ENCODE results near the gene MARS1.
A peak's percentile ranks its signal among the peaks of the same experiment; 100 is the strongest.
"Not testable (repeated sequence)": the region's sequence is repeated elsewhere in the genome, so short reads cannot be mapped to it uniquely, and the experiment has no call there.

Gene MARS1

DNA sequence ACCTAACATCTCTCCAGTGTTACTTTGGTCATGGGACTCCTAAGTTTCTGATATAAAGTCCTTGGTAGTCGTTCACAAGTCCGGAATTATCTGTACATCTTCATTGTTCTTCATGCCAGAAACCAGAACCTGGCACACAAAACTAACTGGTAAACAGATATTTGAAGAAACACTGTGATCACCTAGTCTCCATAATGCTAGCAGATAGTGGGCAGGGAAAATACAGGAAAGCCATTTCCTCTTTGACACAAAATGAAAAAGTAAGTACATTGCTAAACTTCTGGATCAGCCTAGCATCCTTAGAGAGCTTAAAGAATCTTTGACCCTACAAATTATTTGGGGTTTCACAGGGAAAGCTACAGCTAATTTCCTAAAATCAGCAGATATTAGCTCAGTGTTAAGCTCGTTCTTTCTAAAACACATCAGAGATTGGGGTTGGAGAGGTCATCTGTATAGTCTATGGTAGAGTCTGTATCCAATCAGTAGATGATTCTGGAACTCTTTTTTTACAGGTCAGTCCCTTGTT is 27.6 kb downstream of the MARS1 start:
- no peak for DNase-seq (ENCODE audit: extremely low read depth in 1 of 2, low read depth in 1 of 2)

DNA sequence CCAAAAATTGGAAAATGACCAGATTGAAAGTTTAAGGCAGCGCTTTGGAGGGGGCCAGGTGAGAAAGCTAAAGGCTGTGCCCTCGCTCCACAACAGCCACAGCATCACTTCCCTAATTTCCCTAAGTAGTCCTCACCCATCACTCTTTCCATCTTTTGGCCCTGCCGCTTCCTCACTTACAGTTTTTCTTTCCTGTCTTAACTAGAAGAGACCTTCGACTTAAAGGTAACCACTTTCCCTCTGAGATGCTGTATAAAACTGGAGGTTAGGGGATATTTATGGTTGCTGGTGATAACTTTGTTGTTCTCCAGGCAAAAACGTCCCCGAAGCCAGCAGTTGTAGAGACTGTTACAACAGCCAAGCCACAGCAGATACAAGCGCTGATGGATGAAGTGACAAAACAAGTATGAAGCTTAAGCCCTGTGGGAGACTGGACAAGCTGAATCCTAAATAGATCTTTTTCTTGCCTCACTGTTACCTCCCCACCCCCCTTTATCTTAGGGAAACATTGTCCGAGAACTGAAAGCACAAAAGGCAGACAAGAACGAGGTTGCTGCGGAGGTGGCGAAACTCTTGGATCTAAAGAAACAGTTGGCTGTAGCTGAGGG is 28.2 kb downstream of the MARS1 start:
- no peak for DNase-seq (ENCODE audit: extremely low read depth in 1 of 2, low read depth in 1 of 2)

DNA sequence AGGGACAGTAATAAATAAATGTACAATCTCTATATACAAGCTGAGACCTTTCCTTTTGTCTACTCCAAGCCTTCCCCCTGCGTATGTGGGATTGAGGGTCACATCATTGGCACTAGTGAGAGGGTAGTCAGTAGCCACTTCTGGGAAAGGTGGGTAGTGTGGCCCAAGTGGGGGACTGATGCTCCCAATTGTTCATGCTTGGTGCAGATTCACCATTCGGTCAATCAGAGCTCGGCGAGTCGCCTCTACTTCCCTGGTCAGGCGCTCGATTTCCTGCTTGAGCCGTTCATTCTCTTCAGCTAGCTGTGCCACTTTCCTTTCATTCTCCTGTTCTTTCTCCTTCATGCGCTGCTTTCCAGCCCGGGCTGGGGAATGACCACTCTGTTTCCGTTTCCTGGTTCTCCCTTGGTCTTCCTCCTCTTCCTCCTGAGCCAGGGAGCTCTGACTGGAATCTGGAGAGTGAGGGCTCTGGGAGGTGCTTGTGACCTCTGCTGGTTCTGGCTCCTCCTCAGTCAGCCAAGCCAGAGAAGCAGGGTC is 28.8 kb downstream of the MARS1 start:
- no peak for DNase-seq (ENCODE audit: extremely low read depth in 1 of 2, low read depth in 1 of 2)

DNA sequence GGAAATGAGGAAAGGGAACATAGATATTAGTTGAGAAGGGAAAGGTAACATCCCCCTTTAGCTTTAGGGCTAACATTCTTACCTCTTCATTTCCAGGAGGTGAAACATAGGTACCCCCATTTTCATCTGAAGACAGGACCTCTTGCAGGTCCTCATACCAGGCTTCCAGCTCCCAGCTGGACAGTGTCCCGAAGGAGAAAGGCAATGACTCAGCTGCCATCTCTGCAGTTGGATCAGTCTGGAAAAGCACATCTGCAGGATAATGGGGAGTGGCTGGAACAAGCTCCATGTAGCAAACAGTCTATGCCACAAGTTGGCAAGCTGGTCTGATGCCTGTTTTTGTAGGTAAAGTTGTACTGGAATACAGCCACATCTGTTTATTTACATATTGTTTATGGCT is 29.3 kb downstream of the MARS1 start:
- DNase-seq (ENCODE audit: extremely low read depth in 1 of 2, low read depth in 1 of 2), result no peak

DNA sequence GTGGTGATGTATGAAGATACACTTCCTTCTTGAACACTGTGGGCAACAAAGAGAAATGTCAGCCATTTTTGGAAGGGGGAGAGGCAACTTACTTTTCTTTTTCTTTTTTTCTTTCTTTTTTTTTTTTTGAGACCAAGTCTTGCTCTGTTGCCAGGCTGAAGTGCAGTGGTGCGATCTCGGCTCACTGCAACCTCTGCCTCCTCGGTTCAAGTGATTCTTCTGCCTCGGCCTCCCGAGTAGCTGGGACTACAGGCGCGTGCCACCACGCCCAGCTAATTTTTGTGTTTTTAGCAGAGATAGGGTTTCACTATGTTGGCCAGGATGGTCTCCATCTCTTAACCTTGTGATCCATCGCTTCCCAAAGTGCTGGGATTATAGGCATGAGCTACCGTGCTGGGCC is 29.9 kb downstream of the MARS1 start:
- not testable (repeated sequence) for DNase-seq (ENCODE audit: extremely low read depth in 1 of 2, low read depth in 1 of 2)

DNA sequence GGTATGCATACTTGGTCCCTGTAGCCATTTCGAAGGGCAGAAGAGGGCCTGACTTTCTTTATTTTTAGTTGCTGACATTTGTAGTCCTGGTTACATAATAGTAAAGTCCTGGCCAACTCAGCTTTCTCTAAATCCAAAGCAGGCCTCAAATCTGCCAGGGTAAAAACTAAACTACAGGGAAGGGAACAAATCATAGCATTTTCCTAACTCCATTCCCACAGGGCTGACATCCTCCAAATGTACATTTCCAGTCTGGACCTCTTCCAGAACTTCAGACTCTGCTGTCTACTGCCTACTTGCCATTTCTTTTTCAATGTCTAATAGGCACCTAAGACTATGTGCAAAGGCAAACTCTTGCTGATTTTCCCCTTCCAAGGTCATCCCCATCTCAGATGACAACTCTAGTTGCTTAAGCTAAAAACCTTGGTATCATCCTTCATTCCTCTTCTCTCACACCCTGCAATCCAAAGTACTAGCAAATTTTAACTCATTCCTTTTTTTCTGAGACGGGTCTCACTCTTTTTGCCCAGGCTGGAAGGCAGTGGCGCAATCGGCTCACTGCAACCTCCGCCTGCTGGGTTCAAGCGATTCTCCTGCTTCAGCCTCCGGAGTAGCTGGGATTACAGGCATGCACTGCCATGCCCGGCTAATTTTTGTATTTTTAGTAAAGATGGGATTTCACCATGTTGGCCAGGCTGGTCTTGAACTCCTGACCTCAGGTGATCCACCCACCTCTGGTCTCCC is 30.5 kb downstream of the MARS1 start:
- DNase-seq (ENCODE audit: extremely low read depth in 1 of 2, low read depth in 1 of 2), result no peak

DNA sequence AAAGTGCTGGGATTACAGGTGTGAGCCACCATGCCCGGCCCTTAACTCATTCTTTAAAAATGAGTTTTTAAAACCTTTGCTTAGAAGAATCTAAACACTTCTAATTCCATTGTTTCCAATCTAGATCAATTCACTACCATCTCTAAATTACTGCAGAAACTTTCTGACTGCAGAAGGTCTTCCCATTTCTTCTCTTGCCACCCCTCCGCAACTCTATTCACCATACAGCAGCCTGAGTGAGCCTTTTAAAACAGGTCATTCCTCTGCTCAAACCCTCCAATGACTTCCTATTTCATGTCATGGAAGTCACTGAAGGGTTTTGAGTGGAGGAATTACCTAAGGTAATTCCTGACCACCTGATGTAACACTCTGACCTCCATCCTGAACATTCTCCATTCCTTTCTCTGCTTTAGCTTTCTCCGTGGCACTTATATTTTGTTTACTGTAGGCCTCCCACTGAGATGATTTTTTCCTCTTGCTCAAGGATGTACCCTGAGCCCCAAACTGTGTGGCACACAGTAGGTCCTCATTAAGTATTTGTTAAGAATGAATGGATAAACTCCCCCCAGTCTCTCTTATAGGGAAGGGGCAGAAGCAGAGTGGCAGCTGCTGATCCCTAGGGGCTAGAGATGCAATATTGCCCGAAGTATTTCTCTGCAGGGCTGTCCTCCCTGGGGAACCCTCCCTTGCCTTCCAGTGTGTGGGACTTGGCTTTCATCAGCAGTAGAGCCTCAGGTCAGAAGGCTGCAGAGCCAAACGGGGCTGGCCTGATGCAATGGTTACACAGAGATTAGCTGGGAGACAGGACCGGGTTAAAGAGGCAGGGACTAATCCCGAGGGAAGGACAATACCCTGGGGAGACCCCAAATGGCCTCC is 31.3 kb downstream of the MARS1 start:
- no peak for DNase-seq (ENCODE audit: extremely low read depth in 1 of 2, low read depth in 1 of 2)

DNA sequence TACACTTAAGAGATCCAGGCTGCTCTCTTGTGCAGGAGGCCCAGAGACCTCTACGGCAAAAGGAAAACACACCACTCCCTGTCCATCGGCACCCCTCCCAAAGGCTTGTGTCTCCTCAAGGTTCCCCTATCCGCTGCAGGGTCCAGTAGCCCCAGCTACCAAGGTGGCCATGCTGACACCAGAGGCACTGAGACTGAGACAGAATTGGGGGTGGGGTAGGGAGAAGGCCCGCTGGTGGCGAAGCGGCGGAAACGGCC is 31.9 kb downstream of the MARS1 start:
- no peak for DNase-seq (ENCODE audit: extremely low read depth in 1 of 2, low read depth in 1 of 2)

DNA sequence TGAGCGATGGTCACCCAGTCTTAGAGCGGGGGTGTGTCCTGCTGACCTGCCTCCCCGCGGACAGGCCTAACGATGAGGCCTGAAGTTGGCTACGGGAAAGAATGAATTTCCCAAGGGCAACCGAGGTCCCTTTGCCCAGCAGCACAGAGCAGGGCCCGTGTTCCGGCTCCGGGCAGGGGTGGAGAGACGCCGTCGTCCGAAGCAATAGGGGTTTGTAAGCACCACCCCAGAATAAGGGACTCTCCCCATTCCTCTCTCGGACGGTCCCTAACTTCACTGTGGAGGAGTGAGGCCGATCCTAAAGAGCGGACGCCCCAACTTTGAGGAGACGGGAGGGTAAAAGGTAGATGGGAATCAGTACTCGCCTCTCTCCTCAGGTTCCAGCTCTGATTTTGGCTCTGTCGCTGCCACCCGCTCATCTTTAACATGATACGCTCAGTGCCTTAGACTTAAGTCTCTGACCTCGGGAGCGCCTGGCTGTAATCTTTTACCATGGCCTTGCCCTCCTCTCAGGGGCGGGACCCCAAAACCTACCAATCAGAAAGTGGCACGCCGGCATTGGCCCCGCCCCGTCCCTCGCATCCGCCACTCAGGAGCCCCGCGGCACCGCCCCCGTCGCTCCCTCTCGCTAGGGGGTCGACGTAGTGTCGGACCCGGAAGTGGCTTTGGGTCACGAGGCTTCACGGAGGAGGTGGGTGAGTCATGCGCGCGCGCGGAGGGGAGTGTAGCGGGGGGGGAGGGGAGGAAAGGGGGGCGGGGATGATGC is 32.4 kb downstream of the MARS1 start, which contains the start of gene DDIT3:
Gene DDIT3 (minus strand): TSS at position 462 of the 766 bp plus-strand sequence. CDS start 3,108 bp downstream, outside the sequence.
- DNase-seq (ENCODE audit: extremely low read depth in 1 of 2, low read depth in 1 of 2), result peak; percentile 99

DNA sequence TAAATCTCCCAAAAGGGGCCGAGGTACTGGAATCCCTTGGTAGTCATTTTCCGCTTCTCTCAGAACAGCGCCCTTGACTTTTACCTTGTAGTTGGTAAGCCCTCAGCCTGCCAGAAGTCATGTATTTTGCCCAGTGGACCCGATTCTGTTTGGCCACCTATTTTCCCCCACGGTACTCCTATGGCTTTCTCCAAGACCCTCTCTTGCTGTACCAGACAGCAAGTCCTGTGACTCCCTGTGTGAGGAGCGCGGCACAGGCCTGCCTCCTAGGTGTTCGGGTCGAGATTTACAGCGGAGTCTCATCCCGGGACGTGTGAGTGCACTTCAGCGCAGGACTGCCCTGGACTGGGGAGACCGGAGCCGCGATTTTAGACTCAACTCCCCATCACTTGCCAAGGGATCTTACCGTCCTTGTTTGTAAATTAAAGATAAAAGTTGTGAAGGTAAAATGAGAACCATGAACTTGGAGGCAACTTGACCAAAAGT is 33.7 kb downstream of the MARS1 start:
- DNase-seq (ENCODE audit: extremely low read depth in 1 of 2, low read depth in 1 of 2), result no peak

DNA sequence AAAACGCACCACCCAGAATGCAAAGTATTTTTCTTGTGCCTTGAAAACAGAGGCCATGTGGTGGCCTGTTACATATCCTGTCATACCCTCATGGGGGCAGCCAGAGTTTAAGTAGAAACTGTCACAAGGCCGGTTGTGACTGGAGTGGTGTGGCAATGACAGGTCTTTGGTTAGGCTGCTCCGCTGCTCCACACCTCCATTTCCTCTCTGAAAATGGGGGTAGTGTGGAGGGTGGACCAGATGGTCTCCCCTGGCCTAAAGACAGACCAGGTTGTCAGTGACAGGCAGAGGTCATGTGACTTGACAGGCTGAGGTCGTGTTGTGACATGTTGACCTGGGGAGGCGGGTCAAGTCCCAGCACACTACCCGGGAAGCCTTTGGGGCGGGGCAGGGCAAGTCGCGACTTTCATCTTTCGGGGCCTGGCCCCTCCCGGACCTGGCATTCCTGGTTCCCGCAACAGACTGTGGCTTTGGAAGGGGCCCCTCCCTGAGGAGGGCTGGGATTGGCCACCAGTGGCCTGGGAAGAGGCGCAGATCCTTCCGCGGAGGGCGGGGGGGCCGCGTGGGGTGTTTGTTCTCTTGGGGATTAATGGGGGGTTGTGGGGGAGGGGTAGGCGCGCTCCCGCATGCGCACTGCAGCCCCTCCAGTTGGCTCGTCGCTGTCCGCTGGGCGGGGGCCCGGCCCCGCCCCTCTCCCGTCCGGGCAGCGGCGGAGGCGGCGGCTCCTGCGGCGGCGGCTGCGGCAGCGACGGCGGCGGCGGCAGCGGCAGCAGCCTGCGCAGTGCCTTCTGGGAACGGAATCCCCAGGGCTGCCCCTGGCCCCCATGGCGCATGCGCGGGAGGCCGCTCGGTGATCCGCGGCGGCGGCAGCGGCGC is 34.4 kb downstream of the MARS1 start, which contains the start of gene MBD6:
Gene MBD6 (plus strand): TSS at position 814 of the 876 bp plus-strand sequence. CDS start 1,480 bp downstream, outside the sequence.
- DNase-seq (ENCODE audit: extremely low read depth in 1 of 2, low read depth in 1 of 2), result peak; percentile 82 to 83

DNA sequence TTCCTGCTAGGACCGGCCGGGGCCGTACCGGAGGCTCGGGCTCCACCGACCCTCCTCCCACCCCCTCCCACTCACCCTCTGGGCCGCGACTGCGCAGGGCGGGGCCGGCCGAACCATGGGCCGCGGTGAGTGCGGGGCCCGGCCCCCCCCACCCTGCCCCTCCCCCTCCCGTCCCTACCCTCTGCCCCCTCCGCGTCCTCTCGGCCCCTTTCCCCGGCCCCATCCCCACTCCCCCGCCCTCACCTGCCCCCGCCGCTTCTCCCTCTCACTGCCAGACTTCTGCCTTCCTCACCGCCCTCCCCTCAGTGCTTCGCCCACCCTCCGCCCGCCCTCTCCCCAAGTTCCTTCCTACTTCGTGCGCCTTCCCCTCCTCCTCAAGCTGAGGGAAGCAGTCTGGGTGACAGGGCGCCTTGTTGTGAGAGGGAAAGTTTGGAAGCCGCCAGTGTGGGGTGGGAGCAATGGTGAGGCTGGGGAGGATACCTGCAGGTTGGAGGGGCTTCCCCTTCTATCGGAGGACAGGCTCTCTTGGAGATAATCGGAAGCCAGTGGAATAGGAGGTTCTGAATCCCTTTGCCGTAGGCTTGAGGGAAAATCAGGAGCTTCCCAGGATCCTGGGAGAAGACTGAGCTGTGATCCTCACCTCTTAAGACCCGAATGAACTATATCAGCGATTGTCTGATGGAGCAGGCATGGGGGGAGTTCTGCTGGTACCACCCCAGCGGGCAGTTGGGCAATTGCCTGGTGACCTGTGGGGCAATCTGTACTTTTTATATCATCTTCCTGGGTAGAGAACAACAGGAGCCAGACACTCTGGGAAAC is 35.2 kb downstream of the MARS1 start:
- DNase-seq (ENCODE audit: extremely low read depth in 1 of 2, low read depth in 1 of 2), result no peak

DNA sequence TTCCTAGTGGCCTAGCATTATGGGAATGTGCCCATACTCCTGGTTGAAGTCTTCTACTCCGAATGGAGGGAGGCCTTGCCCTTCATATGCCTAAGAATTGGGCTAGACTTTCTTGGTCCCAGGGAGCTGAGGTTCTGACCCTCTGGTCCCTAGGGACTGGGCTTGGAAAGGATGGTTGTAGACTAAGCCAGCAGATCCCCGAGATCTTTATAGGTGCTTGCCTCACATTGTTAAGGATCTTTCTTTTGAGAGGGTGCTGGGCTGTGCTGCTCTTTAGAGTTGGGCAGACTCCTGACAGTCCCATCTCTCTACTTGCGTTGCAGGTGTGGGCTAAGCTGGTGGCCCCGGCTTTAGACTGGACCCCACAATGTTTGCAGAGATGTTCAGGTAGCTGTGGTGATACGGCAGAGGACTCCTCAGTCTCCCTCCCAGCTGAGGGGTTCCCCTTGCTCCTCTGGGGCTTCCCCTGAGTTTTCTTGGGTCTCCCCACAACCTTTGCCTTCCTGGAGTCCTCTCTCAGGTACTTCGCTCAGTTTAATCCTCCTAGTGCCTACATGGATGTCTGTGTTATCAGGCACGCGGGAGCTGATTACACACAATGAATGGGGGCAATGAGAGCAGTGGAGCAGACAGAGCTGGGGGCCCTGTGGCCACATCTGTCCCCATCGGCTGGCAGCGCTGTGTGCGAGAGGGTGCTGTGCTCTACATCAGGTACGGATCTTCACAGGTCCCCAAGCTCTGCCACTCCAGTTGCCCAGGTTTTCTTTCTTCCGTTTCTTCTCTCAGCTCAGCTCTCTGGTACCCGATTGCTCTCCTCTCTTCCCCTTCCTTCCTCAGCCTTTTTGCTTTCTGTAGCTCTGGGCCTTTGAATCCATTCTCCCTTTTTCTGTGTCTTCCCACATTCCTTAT is 36.1 kb downstream of the MARS1 start:
- DNase-seq (ENCODE audit: extremely low read depth in 1 of 2, low read depth in 1 of 2), result no peak

DNA sequence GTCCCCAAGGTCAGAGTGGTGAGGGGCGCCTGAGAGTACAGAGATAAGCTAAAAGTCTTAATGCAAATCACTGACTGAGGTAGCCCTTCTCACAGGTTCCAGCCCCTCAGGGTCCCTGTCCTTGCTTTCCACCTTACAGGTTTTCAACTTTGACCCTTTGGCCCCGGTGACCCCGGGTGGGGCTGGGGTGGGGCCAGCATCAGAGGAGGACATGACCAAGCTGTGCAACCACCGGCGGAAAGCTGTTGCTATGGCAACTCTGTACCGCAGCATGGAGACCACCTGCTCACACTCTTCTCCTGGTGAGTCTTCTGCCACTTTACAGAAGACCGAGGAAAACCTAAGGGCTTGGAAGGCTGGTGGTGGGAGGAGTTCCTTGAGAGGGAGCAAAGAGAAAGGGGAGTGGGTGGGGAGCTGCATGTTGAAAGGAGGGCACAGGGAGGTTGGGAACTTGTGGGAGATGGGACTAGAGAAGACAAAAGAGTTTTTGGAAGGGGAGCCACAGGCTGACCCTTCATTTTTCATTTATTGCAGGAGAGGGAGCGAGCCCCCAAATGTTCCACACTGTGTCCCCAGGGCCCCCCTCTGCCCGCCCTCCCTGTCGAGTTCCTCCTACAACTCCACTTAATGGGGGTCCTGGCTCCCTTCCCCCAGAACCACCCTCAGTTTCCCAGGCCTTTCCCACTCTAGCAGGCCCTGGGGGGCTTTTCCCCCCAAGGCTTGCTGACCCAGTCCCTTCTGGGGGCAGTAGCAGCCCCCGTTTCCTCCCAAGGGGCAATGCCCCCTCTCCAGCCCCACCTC is 37.1 kb downstream of the MARS1 start:
- DNase-seq (ENCODE audit: extremely low read depth in 1 of 2, low read depth in 1 of 2), result no peak

DNA sequence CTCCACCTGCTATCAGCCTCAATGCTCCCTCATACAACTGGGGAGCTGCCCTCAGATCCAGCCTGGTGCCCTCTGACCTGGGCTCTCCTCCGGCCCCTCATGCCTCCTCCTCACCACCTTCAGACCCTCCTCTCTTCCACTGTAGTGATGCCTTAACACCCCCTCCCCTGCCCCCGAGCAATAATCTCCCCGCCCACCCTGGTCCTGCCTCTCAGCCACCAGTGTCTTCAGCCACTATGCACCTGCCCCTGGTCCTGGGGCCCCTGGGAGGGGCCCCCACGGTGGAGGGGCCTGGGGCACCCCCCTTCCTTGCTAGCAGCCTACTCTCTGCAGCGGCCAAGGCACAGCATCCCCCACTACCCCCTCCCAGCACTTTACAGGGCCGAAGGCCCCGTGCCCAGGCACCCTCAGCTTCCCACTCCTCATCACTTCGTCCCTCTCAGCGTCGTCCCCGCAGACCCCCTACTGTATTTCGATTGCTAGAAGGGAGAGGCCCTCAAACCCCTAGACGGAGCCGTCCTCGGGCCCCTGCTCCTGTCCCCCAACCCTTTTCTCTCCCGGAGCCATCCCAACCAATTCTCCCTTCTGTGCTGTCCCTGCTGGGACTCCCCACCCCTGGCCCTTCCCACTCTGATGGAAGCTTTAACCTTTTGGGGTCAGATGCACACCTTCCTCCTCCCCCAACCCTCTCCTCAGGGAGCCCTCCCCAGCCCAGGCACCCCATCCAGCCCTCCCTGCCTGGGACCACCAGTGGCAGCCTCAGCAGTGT is 37.9 kb downstream of the MARS1 start:
- no peak for DNase-seq (ENCODE audit: extremely low read depth in 1 of 2, low read depth in 1 of 2)
